ENCODE data around the gene PIKFYVE.

The PIKFYVE gene

GRCh38 chr2:208274748-208275147 lies 8.7 kb downstream of the PIKFYVE start:
- H3K27ac ChIP-seq (ENCODE audit: low read depth, low read length) = no peak overlapping the region
- H3K27me3 ChIP-seq (ENCODE audit: insufficient read depth, low read length) = no peaks in the 10 kb centered on the region
- no peaks in the 10 kb centered on the region; the same call in 1 of the 2 replicates for H3K9me3 ChIP-seq (ENCODE audit: insufficient read depth, low read depth, low read length)
- no peaks in the 10 kb centered on the region for H3K4me1 ChIP-seq (ENCODE audit: insufficient read depth, low read length)
- H3K4me3 ChIP-seq (ENCODE audit: low read length) = no peak overlapping the region
- no peak overlapping the region for H3K9ac ChIP-seq (ENCODE audit: low read depth, low read length)
- H3K36me3 ChIP-seq (ENCODE audit: insufficient read depth, low read length) = peaks cover 87% of the 10 kb centered on the region

GRCh38 chr2:208278549-208278948 lies 12.5 kb downstream of the PIKFYVE start:
- Histone ChIP-seq H3K27me3 (ENCODE audit: insufficient read depth, low read length) (no peaks in the 10 kb centered on the region), H3K9me3 (ENCODE audit: insufficient read depth, low read depth, low read length) (no peaks in the 10 kb centered on the region; the same call in 1 of the 2 replicates), H3K9ac (ENCODE audit: low read depth, low read length) (no peak overlapping the region), H3K36me3 (ENCODE audit: insufficient read depth, low read length) (peaks cover 99% of the 10 kb centered on the region), H3K4me3 (ENCODE audit: low read length) (no peak overlapping the region), H3K27ac (ENCODE audit: low read depth, low read length) (no peak overlapping the region), H3K4me1 (ENCODE audit: insufficient read depth, low read length) (no peaks in the 10 kb centered on the region)
- 100% methylated on average over 2 of the region's 2 CpGs for WGBS

- Histone ChIP-seq H3K4me3 (ENCODE audit: low read length) (no peak overlapping the region), H3K9ac (ENCODE audit: low read depth, low read length) (no peak overlapping the region), H3K27ac (ENCODE audit: low read depth, low read length) (no peak overlapping the region), H3K36me3 (ENCODE audit: insufficient read depth, low read length) (peaks cover 98% of the 10 kb centered on the region), H3K9me3 (ENCODE audit: insufficient read depth, low read depth, low read length) (no peaks in the 10 kb centered on the region; the same call in 1 of the 2 replicates), H3K4me1 (ENCODE audit: insufficient read depth, low read length) (no peaks in the 10 kb centered on the region), H3K27me3 (ENCODE audit: insufficient read depth, low read length) (no peaks in the 10 kb centered on the region)
- 100% methylated on average over 2 of the region's 2 CpGs for WGBS
Observed at GRCh38 chr2:208279236-208279635, 13.2 kb downstream of the PIKFYVE start.

GRCh38 chr2:208280234-208280633 lies 14.2 kb downstream of the PIKFYVE start:
- Histone ChIP-seq H3K9ac (ENCODE audit: low read depth, low read length) (no peak overlapping the region), H3K4me3 (ENCODE audit: low read length) (no peak overlapping the region), H3K27me3 (ENCODE audit: insufficient read depth, low read length) (no peaks in the 10 kb centered on the region), H3K4me1 (ENCODE audit: insufficient read depth, low read length) (no peaks in the 10 kb centered on the region), H3K36me3 (ENCODE audit: insufficient read depth, low read length) (peaks cover 94% of the 10 kb centered on the region), H3K9me3 (ENCODE audit: insufficient read depth, low read depth, low read length) (no peaks in the 10 kb centered on the region; the same call in 1 of the 2 replicates), H3K27ac (ENCODE audit: low read depth, low read length) (no peak overlapping the region)
- 93% methylated on average over 2 of the region's 2 CpGs for WGBS

GRCh38 chr2:208280933-208281332 lies 14.9 kb downstream of the PIKFYVE start:
- no peaks in the 10 kb centered on the region; the same call in 1 of the 2 replicates for H3K9me3 ChIP-seq (ENCODE audit: insufficient read depth, low read depth, low read length)
- WGBS = 100% methylated on average over 3 of the region's 3 CpGs
- no peak overlapping the region for H3K4me3 ChIP-seq (ENCODE audit: low read length)
- no peaks in the 10 kb centered on the region for H3K27me3 ChIP-seq (ENCODE audit: insufficient read depth, low read length)
- H3K4me1 ChIP-seq (ENCODE audit: insufficient read depth, low read length) = no peaks in the 10 kb centered on the region
- H3K27ac ChIP-seq (ENCODE audit: low read depth, low read length) = no peak overlapping the region
- peaks cover 94% of the 10 kb centered on the region for H3K36me3 ChIP-seq (ENCODE audit: insufficient read depth, low read length)
- H3K9ac ChIP-seq (ENCODE audit: low read depth, low read length) = no peak overlapping the region

GRCh38 chr2:208285853-208286252 lies 19.8 kb downstream of the PIKFYVE start:
- Histone ChIP-seq H3K36me3 (ENCODE audit: insufficient read depth, low read length) (peaks cover 88% of the 10 kb centered on the region), H3K4me3 (ENCODE audit: low read length) (no peak overlapping the region), H3K27ac (ENCODE audit: low read depth, low read length) (no peak overlapping the region), H3K9ac (ENCODE audit: low read depth, low read length) (no peak overlapping the region), H3K4me1 (ENCODE audit: insufficient read depth, low read length) (no peaks in the 10 kb centered on the region), H3K9me3 (ENCODE audit: insufficient read depth, low read depth, low read length) (peaks cover 6% of the 10 kb centered on the region; the same call in 1 of the 2 replicates), H3K27me3 (ENCODE audit: insufficient read depth, low read length) (no peaks in the 10 kb centered on the region)
- WGBS = 98% methylated on average over 3 of the region's 4 CpGs

- Histone ChIP-seq H3K27ac (ENCODE audit: low read depth, low read length) (no peak overlapping the region), H3K9me3 (ENCODE audit: insufficient read depth, low read depth, low read length) (peaks cover 6% of the 10 kb centered on the region; the same call in 1 of the 2 replicates), H3K36me3 (ENCODE audit: insufficient read depth, low read length) (peaks cover 80% of the 10 kb centered on the region), H3K4me1 (ENCODE audit: insufficient read depth, low read length) (no peaks in the 10 kb centered on the region), H3K9ac (ENCODE audit: low read depth, low read length) (no peak overlapping the region), H3K4me3 (ENCODE audit: low read length) (no peak overlapping the region), H3K27me3 (ENCODE audit: insufficient read depth, low read length) (no peaks in the 10 kb centered on the region)
- WGBS = 92% methylated on average over 4 of the region's 4 CpGs
Observed at GRCh38 chr2:208294482-208295024, 28.5 kb downstream of the PIKFYVE start.

- H3K27me3 ChIP-seq (ENCODE audit: insufficient read depth, low read length) = no peaks in the 10 kb centered on the region
- H3K36me3 ChIP-seq (ENCODE audit: insufficient read depth, low read length) = peaks cover 80% of the 10 kb centered on the region
- over 99% methylated on average over 4 of the region's 4 CpGs for WGBS
- no peak overlapping the region for H3K4me3 ChIP-seq (ENCODE audit: low read length)
- no peaks in the 10 kb centered on the region for H3K9me3 ChIP-seq (ENCODE audit: insufficient read depth, low read depth, low read length)
- H3K27ac ChIP-seq (ENCODE audit: low read depth, low read length) = no peak overlapping the region
- no peaks in the 10 kb centered on the region for H3K4me1 ChIP-seq (ENCODE audit: insufficient read depth, low read length)
- H3K9ac ChIP-seq (ENCODE audit: low read depth, low read length) = no peak overlapping the region
Observed at GRCh38 chr2:208295834-208296233, 29.8 kb downstream of the PIKFYVE start.

GRCh38 chr2:208296610-208297009 lies 30.6 kb downstream of the PIKFYVE start:
- H3K27ac ChIP-seq (ENCODE audit: low read depth, low read length) = no peak overlapping the region
- H3K9ac ChIP-seq (ENCODE audit: low read depth, low read length) = no peak overlapping the region
- 85% methylated on average over 2 of the region's 2 CpGs for WGBS
- H3K36me3 ChIP-seq (ENCODE audit: insufficient read depth, low read length) = peaks cover 80% of the 10 kb centered on the region
- H3K4me1 ChIP-seq (ENCODE audit: insufficient read depth, low read length) = no peaks in the 10 kb centered on the region
- no peaks in the 10 kb centered on the region for H3K9me3 ChIP-seq (ENCODE audit: insufficient read depth, low read depth, low read length)
- H3K4me3 ChIP-seq (ENCODE audit: low read length) = no peak overlapping the region
- no peaks in the 10 kb centered on the region for H3K27me3 ChIP-seq (ENCODE audit: insufficient read depth, low read length)

GRCh38 chr2:208297961-208298360 lies 31.9 kb downstream of the PIKFYVE start:
- Histone ChIP-seq H3K27ac (ENCODE audit: low read depth, low read length) (no peak overlapping the region), H3K4me3 (ENCODE audit: low read length) (no peak overlapping the region), H3K27me3 (ENCODE audit: insufficient read depth, low read length) (no peaks in the 10 kb centered on the region), H3K36me3 (ENCODE audit: insufficient read depth, low read length) (peaks cover 80% of the 10 kb centered on the region), H3K4me1 (ENCODE audit: insufficient read depth, low read length) (no peaks in the 10 kb centered on the region), H3K9me3 (ENCODE audit: insufficient read depth, low read depth, low read length) (no peaks in the 10 kb centered on the region), H3K9ac (ENCODE audit: low read depth, low read length) (no peak overlapping the region)
- 100% methylated on average over 1 of the region's 1 CpG for WGBS

GRCh38 chr2:208300847-208301618 lies 35.0 kb downstream of the PIKFYVE start:
- Histone ChIP-seq H3K27ac (ENCODE audit: low read depth, low read length) (no peak overlapping the region), H3K36me3 (ENCODE audit: insufficient read depth, low read length) (peaks cover 85% of the 10 kb centered on the region), H3K9me3 (ENCODE audit: insufficient read depth, low read depth, low read length) (no peaks in the 10 kb centered on the region), H3K9ac (ENCODE audit: low read depth, low read length) (no peak overlapping the region), H3K4me3 (ENCODE audit: low read length) (no peak overlapping the region), H3K27me3 (ENCODE audit: insufficient read depth, low read length) (no peaks in the 10 kb centered on the region), H3K4me1 (ENCODE audit: insufficient read depth, low read length) (no peaks in the 10 kb centered on the region)
- WGBS = 97% methylated on average over 5 of the region's 5 CpGs

All from HUES64 (cell line).